Measurements from ENCODE around the gene PLP2.

Gene PLP2

GRCh38 chrX:49162620-49163019, 9.1 kb upstream of the PLP2 start, which contains the start of gene MAGIX:
Gene MAGIX, plus strand, starts transcription at chrX:49162758. Its CDS starts 132 bp downstream, at chrX:49162890.
- Histone ChIP-seq H3K4me2 (ENCODE audit: low read depth, low read length) (peak within 1 kb of the TSS; percentile 63), H4K20me1 (ENCODE audit: insufficient read depth, low read length) (no peaks in the 10 kb centered on the region), H3K4me1 (ENCODE audit: low read length) (0 out of 2 replicates have a peak, but pooled peaks cover 5% of the 10 kb centered on the region), H3K9me3 (replicated peaks; ENCODE audit: insufficient read depth, low read length) (no peaks in the 10 kb centered on the region), H3F3A (ENCODE audit: insufficient read depth, low read length) (peaks cover 17% of the 10 kb centered on the region), H3K9ac (ENCODE audit: low read length) (peak within 1 kb of the TSS; percentile 16; the same call in 1 of the 2 replicates), H3K79me2 (ENCODE audit: low read length) (no peaks in the 10 kb centered on the region), H3K4me3 (ENCODE audit: low read length) (peak within 1 kb of the TSS; percentile 50; the same call in 1 of the 2 replicates), H2AFZ (ENCODE audit: low read length) (peak within 1 kb of the TSS; percentile 70), H3K9me2 (replicated peaks; ENCODE audit: insufficient read depth, low read length) (no peaks in the 10 kb centered on the region), H3K27ac (ENCODE audit: low read length) (no peak within 1 kb of the TSS), H3K36me3 (replicated peaks; ENCODE audit: insufficient read depth, low read length) (no peaks in the 10 kb centered on the region), H3K27me3 (replicated peaks; ENCODE audit: insufficient read depth, low read length) (no peaks in the 10 kb centered on the region)
- DNase-seq, result no peak
- TF ChIP-seq EZH2 (optimal IDR thresholded peaks at IDR 0.05; ENCODE audit: low read depth, low read length) (no peak), CTCF (IDR thresholded peaks at IDR 0.05; ENCODE audit: low read length) (no peak), EZH2phosphoT487 (IDR thresholded peaks at IDR 0.05; ENCODE audit: low read length) (no peak)

GRCh38 chrX:49163555-49164419, 7.9 kb upstream of the PLP2 start:
- peaks cover 21% of the 10 kb centered on the region for H3F3A ChIP-seq (ENCODE audit: insufficient read depth, low read length)
- peak overlapping the region; percentile 68 for H3K4me2 ChIP-seq (ENCODE audit: low read depth, low read length)
- 0 out of 2 replicates have a peak, but pooled peaks cover 5% of the 10 kb centered on the region for H3K4me1 ChIP-seq (ENCODE audit: low read length)
- H3K27me3 ChIP-seq (replicated peaks; ENCODE audit: insufficient read depth, low read length), result no peaks in the 10 kb centered on the region
- no peaks in the 10 kb centered on the region for H3K79me2 ChIP-seq (ENCODE audit: low read length)
- no peaks in the 10 kb centered on the region for H3K36me3 ChIP-seq (replicated peaks; ENCODE audit: insufficient read depth, low read length)
- no peaks in the 10 kb centered on the region for H4K20me1 ChIP-seq (ENCODE audit: insufficient read depth, low read length)
- no peaks in the 10 kb centered on the region for H3K9me3 ChIP-seq (replicated peaks; ENCODE audit: insufficient read depth, low read length)
- H2AFZ ChIP-seq (ENCODE audit: low read length), result peak overlapping the region; percentile 70
- H3K9me2 ChIP-seq (replicated peaks; ENCODE audit: insufficient read depth, low read length), result no peaks in the 10 kb centered on the region
- peak; percentile 73 for DNase-seq
- peak; percentile 53 for TF ChIP-seq CTCF (IDR thresholded peaks at IDR 0.05; ENCODE audit: low read length)
- TF ChIP-seq EZH2phosphoT487 (IDR thresholded peaks at IDR 0.05; ENCODE audit: low read length), result no peak
- no peak for TF ChIP-seq EZH2 (optimal IDR thresholded peaks at IDR 0.05; ENCODE audit: low read depth, low read length)
- peak overlapping the region; percentile 80 for H3K9ac ChIP-seq (ENCODE audit: low read length)
- H3K4me3 ChIP-seq (ENCODE audit: low read length), result peak overlapping the region; percentile 60
- H3K27ac ChIP-seq (ENCODE audit: low read length), result peak overlapping the region; percentile 62; the same call in 1 of the 2 replicates

- Histone ChIP-seq H3K4me1 (ENCODE audit: low read length) (0 out of 2 replicates have a peak, but pooled peaks cover 5% of the 10 kb centered on the region), H3K27me3 (replicated peaks; ENCODE audit: insufficient read depth, low read length) (no peaks in the 10 kb centered on the region), H3K9ac (ENCODE audit: low read length) (no peak overlapping the region), H3K9me2 (replicated peaks; ENCODE audit: insufficient read depth, low read length) (no peaks in the 10 kb centered on the region), H3K4me3 (ENCODE audit: low read length) (no peak overlapping the region), H3K36me3 (replicated peaks; ENCODE audit: insufficient read depth, low read length) (no peaks in the 10 kb centered on the region), H4K20me1 (ENCODE audit: insufficient read depth, low read length) (no peaks in the 10 kb centered on the region), H3K27ac (ENCODE audit: low read length) (no peak overlapping the region; the same call in 1 of the 2 replicates), H3K4me2 (ENCODE audit: low read depth, low read length) (peak overlapping the region; percentile 68; the same call in 1 of the 2 replicates), H3K9me3 (replicated peaks; ENCODE audit: insufficient read depth, low read length) (no peaks in the 10 kb centered on the region), H2AFZ (ENCODE audit: low read length) (no peak overlapping the region), H3K79me2 (ENCODE audit: low read length) (no peaks in the 10 kb centered on the region), H3F3A (ENCODE audit: insufficient read depth, low read length) (peaks cover 21% of the 10 kb centered on the region)
- no peak for TF ChIP-seq EZH2 (optimal IDR thresholded peaks at IDR 0.05; ENCODE audit: low read depth, low read length)
- TF ChIP-seq CTCF (IDR thresholded peaks at IDR 0.05; ENCODE audit: low read length), result no peak
- TF ChIP-seq EZH2phosphoT487 (IDR thresholded peaks at IDR 0.05; ENCODE audit: low read length), result no peak
- no peak for DNase-seq
Observed at GRCh38 chrX:49164589-49165360, 6.9 kb upstream of the PLP2 start.
